ENCODE measurements around the gene FPR1. TPM values are rescaled to one million over a fixed set of nuclear protein-coding genes. Genes with fewer than 3 reads are reported as not detected.

FPR1 gene
- total and polyA plus RNA-seq, 4 donors, result 2.8 to 558 (median 48.8) TPM

Other genes with a start within 250 kb of the FPR1 start
- 1 to 10 TPM in 1 of 2 donors, under 1 TPM in 1; 0.23 to 5.3 TPM for gene SIGLEC6, start 220.2 kb downstream of the FPR1 start, total RNA-seq
- gene SIGLEC6, start 220.2 kb downstream of the FPR1 start, polyA plus RNA-seq, result under 1 TPM; 0.37 to 0.53 TPM
- 10 to 100 TPM in 1 of 2 donors, 1 to 10 TPM in 1; 8.4 to 11.4 TPM for gene ZNF175, start 180.6 kb downstream of the FPR1 start, total RNA-seq
- gene ZNF175, start 180.6 kb downstream of the FPR1 start, polyA plus RNA-seq, result 1 to 10 TPM; 2.5 to 3.3 TPM
- gene SIGLEC5, start 121.5 kb downstream of the FPR1 start, total RNA-seq, result 1 to 10 TPM; 1.6 to 2.2 TPM
- gene SIGLEC5, start 121.5 kb downstream of the FPR1 start, polyA plus RNA-seq, result not detected
- 10 to 100 TPM in 1 of 2 donors, 1 to 10 TPM in 1; 2.7 to 46.4 TPM for gene SIGLEC14, start 105.1 kb downstream of the FPR1 start, total RNA-seq
- gene SIGLEC14, start 105.1 kb downstream of the FPR1 start, polyA plus RNA-seq, result 100 to 1,000 TPM in 1 of 2 donors, 1 to 10 TPM in 1; 2.9 to 101 TPM
- 10 to 100 TPM in 1 of 2 donors, 1 to 10 TPM in 1; 7.0 to 19.7 TPM for gene SPACA6, start 58.5 kb downstream of the FPR1 start, total RNA-seq
- gene SPACA6, start 58.5 kb downstream of the FPR1 start, polyA plus RNA-seq, result 10 to 100 TPM in 1 of 2 donors, 1 to 10 TPM in 1; 9.8 to 20.7 TPM
- gene HAS1, start 27.9 kb downstream of the FPR1 start, total RNA-seq, result 1 to 10 TPM in 1 of 2 donors, under 1 TPM in 1; 0.64 to 1.8 TPM
- gene HAS1, start 27.9 kb downstream of the FPR1 start, polyA plus RNA-seq, result 1 to 10 TPM in 1 of 2 donors, under 1 TPM in 1; 0.52 to 7.2 TPM
- 10 to 100 TPM in 1 of 2 donors, 1 to 10 TPM in 1; 7.3 to 50.4 TPM for gene FPR2, start 9.3 kb upstream of the FPR1 start, total RNA-seq
- 100 to 1,000 TPM in 1 of 2 donors, under 1 TPM in 1; 0.79 to 234 TPM for gene FPR2, start 9.3 kb upstream of the FPR1 start, polyA plus RNA-seq
- gene FPR3, start 43.3 kb upstream of the FPR1 start, total RNA-seq, result 10 to 100 TPM in 1 of 2 donors, 1 to 10 TPM in 1; 5.5 to 19.1 TPM
- 10 to 100 TPM in 1 of 2 donors, 1 to 10 TPM in 1; 6.6 to 15.8 TPM for gene FPR3, start 43.3 kb upstream of the FPR1 start, polyA plus RNA-seq
- gene ZNF577, start 136.1 kb upstream of the FPR1 start, total RNA-seq, result 10 to 100 TPM in 1 of 2 donors, 1 to 10 TPM in 1; 6.3 to 39.2 TPM
- 10 to 100 TPM in 1 of 2 donors, 1 to 10 TPM in 1; 5.0 to 13.1 TPM for gene ZNF577, start 136.1 kb upstream of the FPR1 start, polyA plus RNA-seq
- gene ZNF649, start 153.1 kb upstream of the FPR1 start, total RNA-seq, result 10 to 100 TPM in 1 of 2 donors, 1 to 10 TPM in 1; 9.1 to 22.1 TPM
- gene ZNF649, start 153.1 kb upstream of the FPR1 start, polyA plus RNA-seq, result 1 to 10 TPM; 4.6 to 4.9 TPM
- 10 to 100 TPM in 1 of 2 donors, 1 to 10 TPM in 1; 5.1 to 10.1 TPM for gene ZNF613, start 175.6 kb upstream of the FPR1 start, total RNA-seq
- gene ZNF613, start 175.6 kb upstream of the FPR1 start, polyA plus RNA-seq, result 1 to 10 TPM; 2.8 to 2.9 TPM
- gene ZNF350, start 235.0 kb upstream of the FPR1 start, total RNA-seq, result 10 to 100 TPM in 1 of 2 donors, 1 to 10 TPM in 1; 8.7 to 14.4 TPM
- 1 to 10 TPM; 7.3 to 8.2 TPM for gene ZNF350, start 235.0 kb upstream of the FPR1 start, polyA plus RNA-seq

All from lung (tissue), 4 donors.